Tibial nerve (tissue), 4 donors: ENCODE results near the gene GGA1. TPM values are rescaled to one million over a fixed set of nuclear protein-coding genes. Genes with fewer than 3 reads are reported as not detected.

ENCODE experiments used
- DNase-seq, 2 donors: peaks; one replicate each; pipeline ENCODE4 v3.0.0-alpha.2; 2019; ENCODE audit warnings: low spot score in 2 of 2
- H3K27ac ChIP-seq, 4 donors: fragments of 200-600 bp; sonication (generic) in 3 of 4; one replicate each; pipeline ENCODE4 v1.5.1; 2017 to 2019; ENCODE audit warnings: mild to moderate bottlenecking in 1 of 4
- H3K27me3 ChIP-seq, 2 donors: fragments of 200-600 bp; sonication (generic) in 1 of 2; one replicate each; pipeline versions ENCODE4 v1.5.1 to v1.6.0; 2017 to 2019
- H3K36me3 ChIP-seq, 3 donors: fragments of 200-600 bp; sonication (generic); one replicate each; pipeline ENCODE4 v1.5.1; 2018 to 2019
- H3K4me1 ChIP-seq, 4 donors: fragments of 200-600 bp; sonication (generic) in 3 of 4; one replicate each; pipeline ENCODE4 v1.5.1; 2017 to 2019
- H3K4me3 ChIP-seq, 4 donors: fragments of 200-600 bp; sonication (generic) in 3 of 4; one replicate each; pipeline ENCODE4 v1.5.1; 2017 to 2019; ENCODE audit warnings: mild to moderate bottlenecking in 1 of 4, moderate library complexity in 1 of 4
- H3K9me3 ChIP-seq, 4 donors: fragments of 200-600 bp; sonication (generic) in 3 of 4; one replicate each; pipeline ENCODE4 v1.5.1; 2017 to 2019
- CTCF ChIP-seq, 5 experiments: fragments of 200-600 bp in 3 of 5; fragments of 450-650 bp in 2 of 5; sonication (generic) in 3 of 5; IDR thresholded peaks; one replicate each; pipeline ENCODE4 v1.5.1; 2016 to 2019; ENCODE audit warnings: antibody characterized with exemption in 5 of 5, mild to moderate bottlenecking in 3 of 5, moderate library complexity in 2 of 5
- EP300 ChIP-seq, 2 donors: sonication (generic); formaldehyde crosslinking; IDR thresholded peaks; one replicate each; pipeline ENCODE4 v1.6.1; 2017; ENCODE audit warnings: antibody characterized with exemption in 2 of 2, mild to moderate bottlenecking in 1 of 2
- POLR2A ChIP-seq, 2 donors: fragments of 450-650 bp; IDR thresholded peaks; one replicate each; pipeline ENCODE4 v1.6.1; 2017; ENCODE audit warnings: antibody characterized with exemption in 2 of 2, mild to moderate bottlenecking in 2 of 2, moderate library complexity in 2 of 2
- WGBS, 2 donors: methylation state at CpG; one replicate each; pipeline ENCODE4 v1.1.5; 2018; 5-methylcytosine and 5-hydroxymethylcytosine counted together
- total RNA-seq, 4 donors: library from RNA; depleted of rRNA; stranded (reverse); fragments of >200 nt; gene quantifications; one replicate each; pipeline ENCODE4 v1.1.0, GENCODE V29; 2016

Gene GGA1
- total RNA-seq, 4 donors from 2014 or later = 66.3 to 99.0 (median 77.2) TPM

- TF ChIP-seq EP300 (IDR thresholded peaks at IDR 0.05) = no peak
- TF ChIP-seq CTCF (IDR thresholded peaks at IDR 0.05) = no peak
- TF ChIP-seq POLR2A (IDR thresholded peaks at IDR 0.05) = no peak
- H3K36me3 ChIP-seq = peaks cover 2 to 94% (median 5%) of the 10 kb centered on the region in 3 donors
- H3K27me3 ChIP-seq = no peaks in the 10 kb centered on the region
- no peaks in the 10 kb centered on the region for H3K9me3 ChIP-seq
- H3K27ac ChIP-seq = peak overlapping the region in 1 of 4 donors; percentile 62
- 86 to 89% methylated on average over 14 of the region's 14 CpGs for WGBS, 2 donors
- DNase-seq = no peak
- no peak overlapping the region for H3K4me3 ChIP-seq
- H3K4me1 ChIP-seq = peaks cover 0 to 15% (median 3%) of the 10 kb centered on the region in 4 donors
Measured at GRCh38 chr22:37618072-37618656, 9.5 kb downstream of the GGA1 start.

GRCh38 chr22:37618674-37619073, 10.0 kb downstream of the GGA1 start:
- H3K27ac ChIP-seq = peak overlapping the region in 1 of 4 donors; percentile 62

GRCh38 chr22:37619991-37620390, 11.4 kb downstream of the GGA1 start:
- WGBS, 2 donors = 79 to 85% methylated on average over 7 of the region's 7 CpGs
- Histone ChIP-seq H3K4me3 (no peak overlapping the region), H3K4me1 (peaks cover 0 to 11% (median 4%) of the 10 kb centered on the region in 4 donors), H3K27ac (no peak overlapping the region), H3K9me3 (no peaks in the 10 kb centered on the region), H3K36me3 (peaks cover 2 to 92% (median 5%) of the 10 kb centered on the region in 3 donors), H3K27me3 (no peaks in the 10 kb centered on the region)
- TF ChIP-seq CTCF (IDR thresholded peaks at IDR 0.05) = no peak
- no peak for TF ChIP-seq EP300 (IDR thresholded peaks at IDR 0.05)
- TF ChIP-seq POLR2A (IDR thresholded peaks at IDR 0.05) = no peak
- DNase-seq = no peak

More at GRCh38 chr22:37618674-37619073, 10.0 kb downstream of the GGA1 start:
- DNase-seq = no peak
- H3K27me3 ChIP-seq = no peaks in the 10 kb centered on the region
- TF ChIP-seq EP300 (IDR thresholded peaks at IDR 0.05) = no peak
- no peak for TF ChIP-seq POLR2A (IDR thresholded peaks at IDR 0.05)
- no peak for TF ChIP-seq CTCF (IDR thresholded peaks at IDR 0.05)
- peaks cover 2 to 98% (median 5%) of the 10 kb centered on the region in 3 donors for H3K36me3 ChIP-seq
- 81 to 91% methylated on average over 3 to 6 of the region's 6 CpGs for WGBS, 2 donors
- H3K9me3 ChIP-seq = no peaks in the 10 kb centered on the region
- no peak overlapping the region for H3K4me3 ChIP-seq
- H3K4me1 ChIP-seq = peaks cover 0 to 15% (median 2%) of the 10 kb centered on the region in 4 donors

- Histone ChIP-seq H3K9me3 (no peaks in the 10 kb centered on the region), H3K36me3 (peaks cover 2 to 79% (median 5%) of the 10 kb centered on the region in 3 donors), H3K27ac (no peak overlapping the region), H3K4me3 (no peak overlapping the region), H3K4me1 (peaks cover 0 to 22% (median 13%) of the 10 kb centered on the region in 4 donors), H3K27me3 (no peaks in the 10 kb centered on the region)
- WGBS, 2 donors = 81 to 85% methylated on average over 11 to 12 of the region's 12 CpGs
- no peak for DNase-seq
- TF ChIP-seq EP300 (IDR thresholded peaks at IDR 0.05) = no peak
- no peak for TF ChIP-seq CTCF (IDR thresholded peaks at IDR 0.05)
- no peak for TF ChIP-seq POLR2A (IDR thresholded peaks at IDR 0.05)
Measured at GRCh38 chr22:37621352-37621860, 12.8 kb downstream of the GGA1 start.
